Measurements from ENCODE around the gene PTPRM.

DNA sequence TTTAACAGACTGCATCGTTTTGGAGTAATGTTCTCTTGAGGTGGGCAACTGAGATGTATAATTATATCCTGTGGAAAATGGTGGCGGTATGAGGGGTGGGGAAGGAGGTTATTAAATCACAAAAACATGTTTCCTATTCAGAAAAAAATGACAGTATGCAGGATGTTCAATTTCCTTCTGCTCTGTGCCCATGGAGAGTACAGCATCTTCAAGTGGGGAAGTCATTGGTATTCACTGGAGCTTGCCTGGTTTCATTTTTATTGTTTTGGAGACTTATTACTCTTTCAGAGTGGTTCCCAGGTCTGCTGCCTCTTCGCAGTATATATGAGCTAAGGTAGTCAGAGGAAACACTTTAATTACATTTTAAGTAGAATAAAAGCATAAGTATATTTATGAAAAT is 723.3 kb downstream of the PTPRM start:
- TF ChIP-seq, protein P1, sequence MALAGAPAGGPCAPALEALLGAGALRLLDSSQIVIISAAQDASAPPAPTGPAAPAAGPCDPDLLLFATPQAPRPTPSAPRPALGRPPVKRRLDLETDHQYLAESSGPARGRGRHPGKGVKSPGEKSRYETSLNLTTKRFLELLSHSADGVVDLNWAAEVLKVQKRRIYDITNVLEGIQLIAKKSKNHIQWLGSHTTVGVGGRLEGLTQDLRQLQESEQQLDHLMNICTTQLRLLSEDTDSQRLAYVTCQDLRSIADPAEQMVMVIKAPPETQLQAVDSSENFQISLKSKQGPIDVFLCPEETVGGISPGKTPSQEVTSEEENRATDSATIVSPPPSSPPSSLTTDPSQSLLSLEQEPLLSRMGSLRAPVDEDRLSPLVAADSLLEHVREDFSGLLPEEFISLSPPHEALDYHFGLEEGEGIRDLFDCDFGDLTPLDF (CRISPR knock-in tag; IDR thresholded peaks at IDR 0.05), result no peak
- TF ChIP-seq ATF1 (CRISPR knock-in tag; IDR thresholded peaks at IDR 0.05) (no peak), NR3C1 (CRISPR knock-in tag; conservative IDR thresholded peaks at IDR 0.05; ENCODE audit: low read depth) (no peak), SP1 (CRISPR knock-in tag; conservative IDR thresholded peaks at IDR 0.05) (no peak), FOXK1 (CRISPR knock-in tag; IDR thresholded peaks at IDR 0.05) (no peak)
- TF ChIP-seq, protein P2, sequence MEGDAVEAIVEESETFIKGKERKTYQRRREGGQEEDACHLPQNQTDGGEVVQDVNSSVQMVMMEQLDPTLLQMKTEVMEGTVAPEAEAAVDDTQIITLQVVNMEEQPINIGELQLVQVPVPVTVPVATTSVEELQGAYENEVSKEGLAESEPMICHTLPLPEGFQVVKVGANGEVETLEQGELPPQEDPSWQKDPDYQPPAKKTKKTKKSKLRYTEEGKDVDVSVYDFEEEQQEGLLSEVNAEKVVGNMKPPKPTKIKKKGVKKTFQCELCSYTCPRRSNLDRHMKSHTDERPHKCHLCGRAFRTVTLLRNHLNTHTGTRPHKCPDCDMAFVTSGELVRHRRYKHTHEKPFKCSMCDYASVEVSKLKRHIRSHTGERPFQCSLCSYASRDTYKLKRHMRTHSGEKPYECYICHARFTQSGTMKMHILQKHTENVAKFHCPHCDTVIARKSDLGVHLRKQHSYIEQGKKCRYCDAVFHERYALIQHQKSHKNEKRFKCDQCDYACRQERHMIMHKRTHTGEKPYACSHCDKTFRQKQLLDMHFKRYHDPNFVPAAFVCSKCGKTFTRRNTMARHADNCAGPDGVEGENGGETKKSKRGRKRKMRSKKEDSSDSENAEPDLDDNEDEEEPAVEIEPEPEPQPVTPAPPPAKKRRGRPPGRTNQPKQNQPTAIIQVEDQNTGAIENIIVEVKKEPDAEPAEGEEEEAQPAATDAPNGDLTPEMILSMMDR (IDR thresholded peaks at IDR 0.05), result no peak
- TF ChIP-seq, protein P3, sequence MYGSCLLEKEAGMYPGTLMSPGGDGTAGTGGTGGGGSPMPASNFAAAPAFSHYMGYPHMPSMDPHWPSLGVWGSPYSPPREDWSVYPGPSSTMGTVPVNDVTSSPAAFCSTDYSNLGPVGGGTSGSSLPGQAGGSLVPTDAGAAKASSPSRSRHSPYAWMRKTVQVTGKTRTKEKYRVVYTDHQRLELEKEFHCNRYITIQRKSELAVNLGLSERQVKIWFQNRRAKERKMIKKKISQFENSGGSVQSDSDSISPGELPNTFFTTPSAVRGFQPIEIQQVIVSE (CRISPR knock-in tag; IDR thresholded peaks at IDR 0.05; ENCODE audit: borderline replicate concordance), result no peak
- TF ChIP-seq, protein P4, sequence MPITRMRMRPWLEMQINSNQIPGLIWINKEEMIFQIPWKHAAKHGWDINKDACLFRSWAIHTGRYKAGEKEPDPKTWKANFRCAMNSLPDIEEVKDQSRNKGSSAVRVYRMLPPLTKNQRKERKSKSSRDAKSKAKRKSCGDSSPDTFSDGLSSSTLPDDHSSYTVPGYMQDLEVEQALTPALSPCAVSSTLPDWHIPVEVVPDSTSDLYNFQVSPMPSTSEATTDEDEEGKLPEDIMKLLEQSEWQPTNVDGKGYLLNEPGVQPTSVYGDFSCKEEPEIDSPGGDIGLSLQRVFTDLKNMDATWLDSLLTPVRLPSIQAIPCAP (CRISPR knock-in tag; IDR thresholded peaks at IDR 0.05), result no peak
- TF ChIP-seq, protein P5, sequence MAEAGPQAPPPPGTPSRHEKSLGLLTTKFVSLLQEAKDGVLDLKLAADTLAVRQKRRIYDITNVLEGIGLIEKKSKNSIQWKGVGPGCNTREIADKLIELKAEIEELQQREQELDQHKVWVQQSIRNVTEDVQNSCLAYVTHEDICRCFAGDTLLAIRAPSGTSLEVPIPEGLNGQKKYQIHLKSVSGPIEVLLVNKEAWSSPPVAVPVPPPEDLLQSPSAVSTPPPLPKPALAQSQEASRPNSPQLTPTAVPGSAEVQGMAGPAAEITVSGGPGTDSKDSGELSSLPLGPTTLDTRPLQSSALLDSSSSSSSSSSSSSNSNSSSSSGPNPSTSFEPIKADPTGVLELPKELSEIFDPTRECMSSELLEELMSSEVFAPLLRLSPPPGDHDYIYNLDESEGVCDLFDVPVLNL (CRISPR knock-in tag; IDR thresholded peaks at IDR 0.05; ENCODE audit: borderline replicate concordance, low read depth), result no peak
- TF ChIP-seq, protein P6, sequence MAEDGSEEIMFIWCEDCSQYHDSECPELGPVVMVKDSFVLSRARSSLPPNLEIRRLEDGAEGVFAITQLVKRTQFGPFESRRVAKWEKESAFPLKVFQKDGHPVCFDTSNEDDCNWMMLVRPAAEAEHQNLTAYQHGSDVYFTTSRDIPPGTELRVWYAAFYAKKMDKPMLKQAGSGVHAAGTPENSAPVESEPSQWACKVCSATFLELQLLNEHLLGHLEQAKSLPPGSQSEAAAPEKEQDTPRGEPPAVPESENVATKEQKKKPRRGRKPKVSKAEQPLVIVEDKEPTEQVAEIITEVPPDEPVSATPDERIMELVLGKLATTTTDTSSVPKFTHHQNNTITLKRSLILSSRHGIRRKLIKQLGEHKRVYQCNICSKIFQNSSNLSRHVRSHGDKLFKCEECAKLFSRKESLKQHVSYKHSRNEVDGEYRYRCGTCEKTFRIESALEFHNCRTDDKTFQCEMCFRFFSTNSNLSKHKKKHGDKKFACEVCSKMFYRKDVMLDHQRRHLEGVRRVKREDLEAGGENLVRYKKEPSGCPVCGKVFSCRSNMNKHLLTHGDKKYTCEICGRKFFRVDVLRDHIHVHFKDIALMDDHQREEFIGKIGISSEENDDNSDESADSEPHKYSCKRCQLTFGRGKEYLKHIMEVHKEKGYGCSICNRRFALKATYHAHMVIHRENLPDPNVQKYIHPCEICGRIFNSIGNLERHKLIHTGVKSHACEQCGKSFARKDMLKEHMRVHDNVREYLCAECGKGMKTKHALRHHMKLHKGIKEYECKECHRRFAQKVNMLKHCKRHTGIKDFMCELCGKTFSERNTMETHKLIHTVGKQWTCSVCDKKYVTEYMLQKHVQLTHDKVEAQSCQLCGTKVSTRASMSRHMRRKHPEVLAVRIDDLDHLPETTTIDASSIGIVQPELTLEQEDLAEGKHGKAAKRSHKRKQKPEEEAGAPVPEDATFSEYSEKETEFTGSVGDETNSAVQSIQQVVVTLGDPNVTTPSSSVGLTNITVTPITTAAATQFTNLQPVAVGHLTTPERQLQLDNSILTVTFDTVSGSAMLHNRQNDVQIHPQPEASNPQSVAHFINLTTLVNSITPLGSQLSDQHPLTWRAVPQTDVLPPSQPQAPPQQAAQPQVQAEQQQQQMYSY (CRISPR knock-in tag; IDR thresholded peaks at IDR 0.05), result no peak
